Smooth muscle cell (in vitro differentiated cells): Measurements from ENCODE around the gene HRK. TPM values are rescaled to one million over a fixed set of nuclear protein-coding genes. Genes with fewer than 3 reads are reported as not detected.

Experiments used
- DNase-seq: peaks from one replicate; lab custom pipeline; 2025; ENCODE audit not compliant: unreplicated experiment; lab: John Stamatoyannopoulos, UW
- H2AFZ ChIP-seq: fragments of 200-600 bp; sonication (generic); 2 replicates; pipeline ENCODE4 v1.6.0; 2016; ENCODE audit warnings: antibody characterized with exemption, low read depth, mild to moderate bottlenecking
- H3F3A ChIP-seq: fragments of 200-600 bp; sonication (generic); 2 replicates; pipeline ENCODE4 v1.6.0; 2017; ENCODE audit warnings: antibody characterized with exemption, low read depth
- H3K27ac ChIP-seq: fragments of 200-600 bp; sonication (generic); 2 replicates; pipeline ENCODE4 v1.5.1; 2016; ENCODE audit warnings: low read depth, mild to moderate bottlenecking
- H3K27me3 ChIP-seq: fragments of 200-600 bp; sonication (generic); 2 replicates; pipeline ENCODE4 v1.6.1; 2016; ENCODE audit warnings: low read depth, mild to moderate bottlenecking
- H3K36me3 ChIP-seq: fragments of 200-600 bp; sonication (generic); 2 replicates; pipeline ENCODE4 v1.5.1; 2016; ENCODE audit warnings: low read depth
- H3K4me1 ChIP-seq: fragments of 200-600 bp; sonication (generic); 2 replicates; pipeline ENCODE4 v1.5.1; 2016; ENCODE audit warnings: low read depth
- H3K4me2 ChIP-seq: fragments of 200-600 bp; sonication (generic); 2 replicates; pipeline ENCODE4 v1.6.0; 2016; ENCODE audit warnings: mild to moderate bottlenecking
- H3K4me3 ChIP-seq: fragments of 200-600 bp; sonication (generic); 2 replicates; pipeline ENCODE4 v1.5.1; 2016; ENCODE audit warnings: mild to moderate bottlenecking
- H3K79me2 ChIP-seq: fragments of 200-600 bp; sonication (generic); 2 replicates; pipeline ENCODE4 v1.6.0; 2016; ENCODE audit warnings: low read depth, mild to moderate bottlenecking
- H3K9ac ChIP-seq: fragments of 200-600 bp; sonication (generic); 2 replicates; pipeline ENCODE4 v1.6.0; 2016; ENCODE audit warnings: low read depth
- H3K9me3 ChIP-seq: fragments of 200-600 bp; sonication (generic); replicated peaks from 2 replicates; pipeline ENCODE4 v1.5.1; 2016; ENCODE audit warnings: low read depth
- H4K20me1 ChIP-seq: fragments of 200-600 bp; sonication (generic); 2 replicates; pipeline ENCODE4 v1.6.0; 2016; ENCODE audit warnings: low read depth
- WGBS: methylation state at CpG from one replicate; pipeline ENCODE4 v1.1.7; 2016; ENCODE audit warnings: low lambda C conversion rate; 5-methylcytosine and 5-hydroxymethylcytosine counted together
- polyA plus RNA-seq: library from polyadenylated mRNA; unstranded; fragments of >200 nt; fragmentation: Nextera tagmentation; extraction: Ambion mirVana; gene quantifications from 2 replicates; pipeline ENCODE4 v1.2.1, GENCODE V29; 2016
- total RNA-seq: library from RNA; depleted of rRNA; stranded (reverse); fragments of >200 nt; gene quantifications from 2 replicates; pipeline ENCODE4 v1.2.3, GENCODE V29; 2014
- TF ChIP-seq, protein P1 (sequence below): fragments of 200-600 bp; sonication (generic); IDR thresholded peaks from 2 replicates; pipeline ENCODE4 v1.5.1; 2017; ENCODE audit warnings: borderline replicate concordance, mild to moderate bottlenecking, antibody characterized with exemption; ENCODE audit not compliant: insufficient read depth, poor library complexity, severe bottlenecking

HRK gene
- total and polyA plus RNA-seq, 2 experiments from 2014 or later: 0.04 TPM; not detected in 1

DNA sequence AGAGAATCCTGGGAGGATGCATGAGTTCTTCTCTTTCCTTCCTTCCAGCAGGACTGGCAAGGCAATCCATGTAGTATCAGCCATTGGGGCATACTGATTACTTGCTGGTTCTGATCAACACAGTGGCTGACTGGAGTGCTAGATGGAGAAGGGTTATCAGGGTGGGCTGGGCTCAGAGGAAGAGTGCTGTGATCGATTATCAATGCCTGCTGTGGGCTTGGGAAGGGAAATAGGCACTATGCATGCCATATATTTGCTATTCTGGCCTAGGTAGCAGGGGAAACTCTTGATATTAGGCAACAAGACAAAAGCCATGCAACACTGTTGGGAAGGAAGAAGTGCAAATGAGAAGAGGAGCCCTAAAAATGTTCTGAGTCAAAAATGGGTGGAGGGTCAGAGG is 45.8 kb downstream of the HRK start:
- Histone ChIP-seq H3K36me3 (no peaks in the 10 kb centered on the region), H3K9me3 (no peaks in the 10 kb centered on the region), H3K9ac (no peak overlapping the region), H3K27ac (no peak overlapping the region), H3K4me2 (no peak overlapping the region), H3K4me3 (no peak overlapping the region), H4K20me1 (no peaks in the 10 kb centered on the region), H3K4me1 (no peaks in the 10 kb centered on the region), H2AFZ (no peak overlapping the region), H3K79me2 (no peaks in the 10 kb centered on the region), H3K27me3 (no peaks in the 10 kb centered on the region), H3F3A (no peaks in the 10 kb centered on the region)
- 74% methylated on average over 1 of the region's 1 CpG for WGBS
- DNase-seq: no peak
- TF ChIP-seq, protein P1, sequence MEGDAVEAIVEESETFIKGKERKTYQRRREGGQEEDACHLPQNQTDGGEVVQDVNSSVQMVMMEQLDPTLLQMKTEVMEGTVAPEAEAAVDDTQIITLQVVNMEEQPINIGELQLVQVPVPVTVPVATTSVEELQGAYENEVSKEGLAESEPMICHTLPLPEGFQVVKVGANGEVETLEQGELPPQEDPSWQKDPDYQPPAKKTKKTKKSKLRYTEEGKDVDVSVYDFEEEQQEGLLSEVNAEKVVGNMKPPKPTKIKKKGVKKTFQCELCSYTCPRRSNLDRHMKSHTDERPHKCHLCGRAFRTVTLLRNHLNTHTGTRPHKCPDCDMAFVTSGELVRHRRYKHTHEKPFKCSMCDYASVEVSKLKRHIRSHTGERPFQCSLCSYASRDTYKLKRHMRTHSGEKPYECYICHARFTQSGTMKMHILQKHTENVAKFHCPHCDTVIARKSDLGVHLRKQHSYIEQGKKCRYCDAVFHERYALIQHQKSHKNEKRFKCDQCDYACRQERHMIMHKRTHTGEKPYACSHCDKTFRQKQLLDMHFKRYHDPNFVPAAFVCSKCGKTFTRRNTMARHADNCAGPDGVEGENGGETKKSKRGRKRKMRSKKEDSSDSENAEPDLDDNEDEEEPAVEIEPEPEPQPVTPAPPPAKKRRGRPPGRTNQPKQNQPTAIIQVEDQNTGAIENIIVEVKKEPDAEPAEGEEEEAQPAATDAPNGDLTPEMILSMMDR: no peak

DNA sequence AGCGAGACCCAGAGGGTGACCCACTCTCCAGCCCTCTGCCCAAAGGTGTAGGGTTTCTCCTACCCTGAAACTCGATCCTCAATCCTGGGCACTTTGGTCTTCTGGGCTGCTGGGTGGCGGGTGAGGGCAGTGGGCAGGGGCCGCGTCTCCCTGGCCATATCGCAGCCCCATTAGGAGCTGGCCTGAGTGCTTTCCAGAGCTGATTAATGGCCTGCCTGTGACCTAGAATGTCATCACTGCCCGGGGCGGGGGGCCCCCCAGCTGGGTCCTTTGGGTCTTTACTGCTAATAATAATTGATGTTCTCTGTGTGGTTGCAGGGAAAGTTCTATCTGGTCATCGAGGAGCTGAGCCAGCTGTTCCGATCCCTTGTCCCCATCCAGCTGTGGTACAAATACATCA is 47.8 kb downstream of the HRK start:
- 94% methylated on average over 10 of the region's 10 CpGs for WGBS
- Histone ChIP-seq H3K9ac (no peak overlapping the region), H3K79me2 (no peaks in the 10 kb centered on the region), H3K9me3 (no peaks in the 10 kb centered on the region), H3F3A (no peaks in the 10 kb centered on the region), H3K27me3 (no peaks in the 10 kb centered on the region), H3K27ac (no peak overlapping the region), H3K4me1 (no peaks in the 10 kb centered on the region), H3K36me3 (no peaks in the 10 kb centered on the region), H4K20me1 (no peaks in the 10 kb centered on the region), H2AFZ (no peak overlapping the region), H3K4me3 (no peak overlapping the region), H3K4me2 (no peak overlapping the region)
- TF ChIP-seq, protein P1: no peak
- no peak for DNase-seq

DNA sequence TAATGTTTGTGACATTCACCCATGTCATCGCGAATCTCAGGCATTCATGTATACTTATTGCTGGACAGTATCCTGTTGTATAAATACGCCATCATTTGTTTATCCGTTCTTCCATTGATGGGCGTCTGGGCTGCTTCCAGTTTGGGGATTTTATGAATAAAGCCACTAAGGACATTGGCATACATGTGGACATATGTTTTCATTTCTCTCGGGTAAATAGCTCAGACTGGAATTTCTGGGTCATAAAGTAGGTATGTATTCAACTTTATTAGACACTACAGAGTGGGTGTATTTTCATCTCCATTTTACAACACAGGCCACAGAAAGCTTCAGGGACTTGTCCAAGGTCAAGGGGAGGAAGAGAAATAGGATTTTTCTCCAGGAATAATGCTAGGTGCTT is 48.9 kb downstream of the HRK start:
- H3K4me1 ChIP-seq: no peaks in the 10 kb centered on the region
- no peaks in the 10 kb centered on the region for H3K79me2 ChIP-seq
- no peaks in the 10 kb centered on the region for H3K9me3 ChIP-seq
- no peak overlapping the region for H2AFZ ChIP-seq
- no peaks in the 10 kb centered on the region for H4K20me1 ChIP-seq
- 78% methylated on average over 6 of the region's 6 CpGs for WGBS
- H3K36me3 ChIP-seq: no peaks in the 10 kb centered on the region
- TF ChIP-seq, protein P1: no peak
- no peak overlapping the region for H3K4me3 ChIP-seq
- H3F3A ChIP-seq: no peaks in the 10 kb centered on the region
- DNase-seq: no peak
- H3K27ac ChIP-seq: no peak overlapping the region
- no peak overlapping the region for H3K9ac ChIP-seq
- no peak overlapping the region for H3K4me2 ChIP-seq
- H3K27me3 ChIP-seq: no peaks in the 10 kb centered on the region

DNA sequence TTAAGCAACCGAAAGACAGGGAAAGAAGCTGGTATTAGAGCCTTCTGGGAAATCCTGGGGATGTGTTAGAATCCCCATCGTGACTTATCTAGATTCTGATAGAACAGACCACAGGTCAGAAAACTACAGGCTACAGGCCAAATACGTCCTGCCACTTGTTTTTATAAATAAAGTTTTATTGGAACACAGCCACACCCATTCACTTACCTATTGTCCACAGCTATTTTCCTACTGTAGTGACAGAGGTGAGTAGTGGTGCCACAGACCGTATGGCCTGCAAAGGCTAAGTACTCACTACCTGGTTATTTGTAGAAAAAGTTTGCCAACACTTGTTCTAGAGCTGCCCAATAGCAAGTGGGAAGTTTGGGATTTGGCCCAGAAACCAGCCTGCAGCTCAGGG is 53.8 kb downstream of the HRK start:
- DNase-seq: no peak
- H3K36me3 ChIP-seq: no peaks in the 10 kb centered on the region
- H3K4me3 ChIP-seq: no peak overlapping the region
- H3K9ac ChIP-seq: no peak overlapping the region
- H3K9me3 ChIP-seq: no peaks in the 10 kb centered on the region
- H3K79me2 ChIP-seq: no peaks in the 10 kb centered on the region
- no peaks in the 10 kb centered on the region for H3K27me3 ChIP-seq
- TF ChIP-seq, protein P1: no peak
- no peak overlapping the region for H3K4me2 ChIP-seq
- no peaks in the 10 kb centered on the region for H4K20me1 ChIP-seq
- no peak overlapping the region for H2AFZ ChIP-seq
- no peak overlapping the region for H3K27ac ChIP-seq
- no peaks in the 10 kb centered on the region for H3F3A ChIP-seq
- H3K4me1 ChIP-seq: no peaks in the 10 kb centered on the region
- WGBS: 91% methylated on average over 4 of the region's 4 CpGs
